Skeletal muscle cell (primary cell): ENCODE measurements around the gene RNASE4.
"Not testable (repeated sequence)": the region's sequence is repeated elsewhere in the genome, so short reads cannot be mapped to it uniquely, and the experiment has no call there.

Source experiments
- DNase-seq: peaks from one replicate; pipeline ENCODE4 v3.0.0-alpha.2; 2010; ENCODE audit warnings: low read depth
- H3K4me3 ChIP-seq: 2 replicates; pipeline ENCODE4 v1.5.1; 2011; ENCODE audit warnings: low read depth, mild to moderate bottlenecking, control low read depth, low read length, moderate library complexity

The RNASE4 gene

DNA sequence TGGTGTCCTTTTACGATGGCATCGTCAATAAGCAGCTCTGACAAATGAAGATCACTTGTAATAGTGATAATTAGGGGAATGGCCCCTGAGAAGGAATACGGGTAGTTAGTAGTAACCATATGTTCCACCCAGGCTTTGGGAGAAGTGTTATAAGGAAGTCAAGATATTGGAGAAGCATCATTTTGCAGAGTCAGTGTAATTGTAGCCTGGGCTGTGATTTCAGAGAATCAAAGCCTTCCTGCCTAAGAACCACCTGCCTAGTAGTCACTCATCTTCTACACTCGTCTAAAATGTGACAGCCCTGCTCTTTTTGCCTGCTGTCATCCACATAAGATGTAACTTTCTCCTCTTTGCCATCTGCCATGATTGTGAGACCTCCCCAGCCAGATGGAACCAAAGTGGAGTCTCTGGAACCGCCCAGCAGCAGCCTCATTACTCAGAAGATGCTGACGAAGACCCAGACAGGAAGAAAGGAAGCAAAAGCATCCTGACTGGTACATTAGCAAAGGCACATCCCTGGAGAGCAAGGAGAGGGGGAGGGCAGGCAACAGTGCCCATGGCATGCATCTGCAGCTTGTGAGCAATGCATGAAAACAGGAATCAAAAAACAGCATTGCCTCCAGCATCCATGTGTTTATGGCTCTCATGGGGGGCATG, 48.7 kb downstream of the RNASE4 start:
- H3K4me3 ChIP-seq = no peak overlapping the region
- DNase-seq = no peak

DNA sequence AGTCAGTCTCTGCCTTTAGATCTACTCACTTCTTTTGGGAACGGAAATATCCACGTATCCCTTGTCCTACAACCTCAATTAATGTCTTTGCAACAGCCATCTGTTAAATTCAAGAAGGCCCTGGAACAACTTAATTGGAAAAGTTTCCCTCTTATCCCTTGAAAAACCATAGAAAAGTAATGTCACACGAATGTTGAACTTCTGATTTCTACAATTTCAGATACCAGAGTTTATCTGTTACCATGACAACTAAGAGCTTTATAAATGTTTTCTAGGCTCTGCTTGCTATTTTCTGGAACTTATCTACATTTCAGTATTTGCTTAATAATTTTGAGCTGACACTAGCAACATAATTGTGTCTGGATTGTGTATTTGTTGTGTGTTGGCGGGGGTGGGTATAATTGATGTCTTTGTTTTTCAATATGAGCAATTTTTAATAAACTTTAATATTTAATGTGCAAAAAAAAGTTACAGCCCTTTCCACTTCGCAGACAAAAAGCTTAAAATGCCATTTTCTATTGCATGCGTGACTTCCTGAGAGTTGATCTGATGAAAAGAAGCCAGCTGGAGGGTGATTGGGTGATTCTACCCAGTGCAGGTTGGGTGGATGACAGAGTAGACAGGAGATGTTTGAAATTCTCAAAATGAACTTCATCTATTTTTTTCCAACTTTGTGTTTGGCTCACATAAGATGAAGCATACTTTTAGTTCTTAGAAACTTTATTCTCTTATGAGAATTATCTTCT, 49.5 kb downstream of the RNASE4 start:
- no peak overlapping the region for H3K4me3 ChIP-seq
- DNase-seq = no peak

DNA sequence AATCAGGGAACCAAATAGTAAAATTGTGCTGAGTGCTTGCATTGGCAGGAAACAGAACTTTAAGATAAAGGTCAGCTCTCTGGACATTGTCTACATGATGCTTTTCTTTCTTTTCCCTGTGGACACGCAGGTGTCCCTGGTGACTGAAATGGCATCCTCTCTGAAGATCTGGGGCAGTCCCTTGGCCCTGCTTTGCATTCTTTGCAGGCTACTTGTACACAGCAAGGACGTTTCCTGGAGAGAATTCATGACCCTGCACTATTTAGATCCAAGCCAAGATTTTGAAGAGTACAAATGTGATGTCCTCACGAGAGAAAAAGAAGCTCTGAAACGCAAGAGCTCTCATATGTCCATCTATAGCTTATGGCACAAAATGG, 50.1 kb downstream of the RNASE4 start:
- no peak overlapping the region for H3K4me3 ChIP-seq
- no peak for DNase-seq

DNA sequence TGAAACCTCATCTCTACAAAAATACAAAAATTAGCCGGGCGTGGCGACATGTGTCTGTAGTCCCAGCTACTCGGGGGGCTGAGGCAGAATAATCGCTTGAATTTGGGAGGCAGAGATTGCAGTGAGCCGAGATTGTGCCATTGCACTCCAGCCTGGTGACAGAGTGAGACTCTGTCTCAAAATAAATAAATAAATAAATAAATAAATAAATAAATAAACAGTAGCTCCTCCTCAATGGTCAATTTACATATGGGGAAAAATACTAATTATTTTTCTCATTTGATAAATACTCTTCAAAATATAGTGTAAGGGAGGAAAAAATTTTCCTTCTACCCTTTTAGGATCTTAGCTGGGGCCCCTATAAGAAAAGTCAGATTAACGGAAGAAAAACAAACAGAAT, 53.9 kb downstream of the RNASE4 start:
- not testable (repeated sequence) for DNase-seq, H3K4me3 ChIP-seq

DNA sequence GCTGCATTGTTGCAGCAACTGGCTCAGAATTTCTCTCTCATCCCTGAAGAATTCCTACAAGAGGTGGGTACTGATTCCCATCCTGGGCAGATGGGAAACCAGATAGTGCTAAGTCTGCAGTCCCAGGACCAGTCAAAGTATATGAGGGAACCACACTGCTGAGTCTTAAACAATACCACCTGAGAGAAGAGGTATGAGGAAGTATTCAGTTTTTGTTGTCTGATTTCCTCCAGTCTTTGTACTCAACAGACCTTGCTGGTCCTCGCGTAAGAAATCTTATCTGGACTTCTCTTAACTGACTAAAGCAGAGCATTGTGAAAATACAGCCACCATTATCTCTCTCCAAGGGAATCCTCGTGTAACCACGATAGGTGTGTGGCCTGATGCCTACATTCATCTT, 57.8 kb downstream of the RNASE4 start:
- no peak overlapping the region for H3K4me3 ChIP-seq

DNA sequence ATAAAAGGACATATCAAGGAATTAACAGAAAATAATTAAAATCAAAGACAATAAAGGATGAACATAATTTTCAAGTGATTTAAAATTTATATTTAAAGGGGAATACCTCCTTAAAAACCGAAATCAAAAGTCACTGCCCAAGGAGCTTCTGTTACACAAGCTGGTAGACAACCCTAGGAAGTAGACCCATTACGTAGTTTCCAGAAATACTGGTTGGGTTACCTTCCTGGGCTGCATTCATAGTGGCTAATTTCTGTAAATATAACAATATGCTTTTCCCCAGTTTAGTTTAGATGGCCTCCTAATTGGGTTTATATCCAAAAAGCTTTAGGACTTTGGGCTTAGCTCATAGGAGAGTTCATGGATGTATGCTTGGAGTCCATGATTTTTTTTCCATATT, 59.2 kb downstream of the RNASE4 start:
- DNase-seq = no peak
- H3K4me3 ChIP-seq = no peak overlapping the region

More for the DNA sequence above, 57.8 kb downstream of the RNASE4 start:
- no peak for DNase-seq

DNA sequence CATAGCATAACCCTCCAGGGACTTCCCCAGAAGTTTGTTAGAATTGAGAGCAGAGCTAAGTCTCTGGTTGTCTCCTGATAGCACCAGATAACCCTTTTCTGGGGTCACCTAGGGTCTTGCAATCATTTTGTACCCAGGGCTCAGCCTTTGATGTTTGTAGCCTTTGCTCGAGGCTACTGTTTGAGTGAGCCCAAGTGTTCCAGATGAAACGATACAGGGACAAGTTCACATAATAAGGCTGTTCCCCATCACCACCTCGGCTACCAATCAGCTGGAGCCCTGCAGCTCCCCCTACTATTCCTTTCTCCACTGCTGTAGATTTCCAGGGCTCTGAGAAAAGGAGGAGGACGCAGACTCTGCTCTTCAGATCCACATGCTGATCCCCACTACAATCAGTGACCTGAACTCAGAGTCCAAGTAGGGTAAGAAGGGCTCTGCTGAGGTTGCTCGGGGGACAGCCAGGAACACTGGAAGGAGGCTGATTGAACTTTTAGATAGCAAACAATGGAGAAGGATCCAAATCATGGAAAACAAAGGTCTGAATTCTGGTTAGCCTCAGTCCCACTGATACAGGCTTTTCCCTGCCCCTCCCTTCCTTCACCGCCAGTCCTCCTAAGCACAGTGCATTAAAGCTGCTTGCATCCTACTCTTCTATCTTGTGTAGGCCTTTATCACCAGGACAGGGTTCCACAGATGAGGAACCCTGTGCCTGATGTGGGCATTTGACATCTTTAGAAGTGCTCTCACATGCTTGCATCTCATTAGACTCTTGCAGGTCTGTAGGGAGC, 61.4 kb downstream of the RNASE4 start, which contains the start of gene EDDM3A:
TSS of gene EDDM3A (plus strand) at position 317 of the 788 bp plus-strand sequence. CDS start 1,694 bp downstream, outside the sequence.
- no peak within 1 kb of the TSS for H3K4me3 ChIP-seq
- DNase-seq = no peak

DNA sequence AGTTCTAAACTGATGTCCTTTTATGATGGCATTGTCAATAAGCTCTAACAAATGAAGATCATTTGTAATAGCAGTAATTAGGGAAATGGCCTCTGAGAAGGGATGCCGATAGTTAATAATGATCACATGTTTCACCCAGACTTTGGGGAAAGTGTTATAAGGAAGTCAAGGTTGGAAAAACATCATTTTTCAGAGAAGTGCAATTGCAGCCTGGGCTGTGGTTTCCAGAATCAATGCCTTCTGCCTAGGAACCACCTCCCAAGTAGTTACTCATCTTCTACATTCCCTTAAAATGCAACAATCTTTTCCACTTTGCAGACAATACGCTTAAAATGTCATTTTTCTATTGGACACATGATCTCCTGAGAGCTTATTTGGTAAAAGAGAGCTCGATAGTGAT, 62.2 kb downstream of the RNASE4 start:
- H3K4me3 ChIP-seq = no peak overlapping the region
- DNase-seq = no peak

DNA sequence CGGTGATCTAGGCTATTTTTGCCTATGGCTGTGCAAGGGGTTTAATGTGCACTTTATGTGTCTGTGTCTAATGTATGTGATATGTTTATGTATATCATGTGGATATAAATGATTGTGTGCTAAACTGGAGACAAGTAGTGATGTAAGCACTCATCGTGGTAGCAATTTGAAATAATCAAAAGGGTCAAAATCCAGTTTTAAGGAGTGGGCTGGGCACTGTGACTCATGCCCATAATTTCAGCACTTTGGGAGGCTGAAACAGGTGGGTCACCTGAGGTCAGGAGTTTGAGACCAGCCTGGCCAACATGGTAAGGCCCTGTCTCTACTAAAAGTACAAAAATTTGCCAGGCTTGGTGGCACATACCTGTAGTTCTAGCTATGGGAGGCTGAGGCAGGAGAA, 64.1 kb downstream of the RNASE4 start:
- no peak for DNase-seq
- no peak overlapping the region for H3K4me3 ChIP-seq

DNA sequence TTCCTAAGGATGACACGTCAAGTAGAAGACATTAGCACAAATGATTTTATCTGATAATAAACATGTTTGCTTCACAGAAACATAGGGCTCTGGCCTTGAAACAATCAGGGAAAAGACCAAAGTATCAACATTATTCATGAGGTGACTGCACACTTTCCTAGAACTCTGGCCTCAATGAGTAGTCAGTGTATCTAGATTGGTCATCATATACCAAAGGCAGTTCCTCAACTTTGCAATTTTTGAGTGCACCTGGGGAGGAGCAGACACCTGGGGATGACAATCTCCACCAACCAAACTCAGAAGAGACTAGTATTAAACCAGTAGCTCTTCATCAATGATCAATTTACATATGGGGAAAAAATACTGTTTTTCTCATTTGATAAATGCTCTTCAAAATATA, 65.8 kb downstream of the RNASE4 start:
- no peak for DNase-seq
- H3K4me3 ChIP-seq = no peak overlapping the region
